NT2/D1 (cell line): ENCODE results near the gene ASAP2.

Source experiments
- SUZ12 ChIP-seq: IDR thresholded peaks from 2 replicates; pipeline ENCODE4 v1.6.1; 2011; ENCODE audit not compliant: insufficient read length, insufficient read depth; ENCODE audit errors: extremely low read depth
- YY1 ChIP-seq: IDR thresholded peaks from 2 replicates; pipeline ENCODE4 v1.6.1; 2011; ENCODE audit not compliant: insufficient read length, insufficient read depth
- ZNF274 ChIP-seq: IDR thresholded peaks from 2 replicates; pipeline ENCODE4 v1.6.1; 2011; ENCODE audit warnings: mild to moderate bottlenecking, low read depth, low read length

GRCh38 chr2:9285385-9285920 lies 78.8 kb downstream of the ASAP2 start:
- TF ChIP-seq SUZ12 (no peak), ZNF274 (no peak), YY1 (no peak)
